Endothelial cell (in vitro differentiated cells): Measurements from ENCODE around the gene SMPD3. TPM values are rescaled to one million over a fixed set of nuclear protein-coding genes. Genes with fewer than 3 reads are reported as not detected.

Source experiments
- DNase-seq: peaks from one replicate; pipeline ENCODE4 v3.0.0; 2021; ENCODE audit warnings: low spot score
- H3K27ac Mint-ChIP-seq: one replicate; pipeline ENCODE4 v1.8.0; 2021; ENCODE audit warnings: mixed read lengths, inconsistent platforms; ENCODE audit not compliant: unreplicated experiment
- H3K27me3 Mint-ChIP-seq: one replicate; pipeline ENCODE4 v1.8.0; 2021; ENCODE audit warnings: mild to moderate bottlenecking, moderate library complexity, mixed read lengths, inconsistent platforms; ENCODE audit not compliant: unreplicated experiment
- H3K36me3 Mint-ChIP-seq: one replicate; pipeline ENCODE4 v1.8.0; 2021; ENCODE audit warnings: mild to moderate bottlenecking, low read depth, mixed read lengths, inconsistent platforms; ENCODE audit not compliant: unreplicated experiment
- H3K4me1 Mint-ChIP-seq: one replicate; pipeline ENCODE4 v1.8.0; 2021; ENCODE audit warnings: mild to moderate bottlenecking, mixed read lengths, inconsistent platforms; ENCODE audit not compliant: unreplicated experiment
- H3K4me3 Mint-ChIP-seq: one replicate; pipeline ENCODE4 v1.8.0; 2021; ENCODE audit warnings: mild to moderate bottlenecking, mixed read lengths, inconsistent platforms; ENCODE audit not compliant: unreplicated experiment
- H3K9me3 Mint-ChIP-seq: one replicate; pipeline ENCODE4 v1.8.0; 2021; ENCODE audit warnings: mixed read lengths, inconsistent platforms; ENCODE audit not compliant: unreplicated experiment
- total RNA-seq: library from RNA; stranded (reverse); fragmentation: NEBNext Ultra II Directional; extraction: Animal tissue kit (Norgen Biotek cat#: 25700); gene quantifications from one replicate; pipeline ENCODE4 v1.2.1, GENCODE V29; 2021; ENCODE audit not compliant: unreplicated experiment
- TF ChIP-seq, protein P1 (sequence below): fragments of 200-600 bp; sonication (generic); IDR thresholded peaks from one replicate; pipeline ENCODE4 v1.5.0; 2021; ENCODE audit warnings: antibody characterized with exemption; ENCODE audit not compliant: unreplicated experiment

The SMPD3 gene
- total RNA-seq, 1 donor from 2014 or later: not detected

- no peaks in the 10 kb centered on the region for H3K4me1 Mint-ChIP-seq
- no peak for DNase-seq
- no peak overlapping the region for H3K4me3 Mint-ChIP-seq
- no peak overlapping the region for H3K27ac Mint-ChIP-seq
- H3K36me3 Mint-ChIP-seq: no peaks in the 10 kb centered on the region
- no peaks in the 10 kb centered on the region for H3K9me3 Mint-ChIP-seq
- H3K27me3 Mint-ChIP-seq: peaks cover 4% of the 10 kb centered on the region
- TF ChIP-seq, protein P1, sequence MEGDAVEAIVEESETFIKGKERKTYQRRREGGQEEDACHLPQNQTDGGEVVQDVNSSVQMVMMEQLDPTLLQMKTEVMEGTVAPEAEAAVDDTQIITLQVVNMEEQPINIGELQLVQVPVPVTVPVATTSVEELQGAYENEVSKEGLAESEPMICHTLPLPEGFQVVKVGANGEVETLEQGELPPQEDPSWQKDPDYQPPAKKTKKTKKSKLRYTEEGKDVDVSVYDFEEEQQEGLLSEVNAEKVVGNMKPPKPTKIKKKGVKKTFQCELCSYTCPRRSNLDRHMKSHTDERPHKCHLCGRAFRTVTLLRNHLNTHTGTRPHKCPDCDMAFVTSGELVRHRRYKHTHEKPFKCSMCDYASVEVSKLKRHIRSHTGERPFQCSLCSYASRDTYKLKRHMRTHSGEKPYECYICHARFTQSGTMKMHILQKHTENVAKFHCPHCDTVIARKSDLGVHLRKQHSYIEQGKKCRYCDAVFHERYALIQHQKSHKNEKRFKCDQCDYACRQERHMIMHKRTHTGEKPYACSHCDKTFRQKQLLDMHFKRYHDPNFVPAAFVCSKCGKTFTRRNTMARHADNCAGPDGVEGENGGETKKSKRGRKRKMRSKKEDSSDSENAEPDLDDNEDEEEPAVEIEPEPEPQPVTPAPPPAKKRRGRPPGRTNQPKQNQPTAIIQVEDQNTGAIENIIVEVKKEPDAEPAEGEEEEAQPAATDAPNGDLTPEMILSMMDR: no peak
These were observed 27.2 kb downstream of the SMPD3 start for GRCh38 chr16:68421076-68421475.

DNA sequence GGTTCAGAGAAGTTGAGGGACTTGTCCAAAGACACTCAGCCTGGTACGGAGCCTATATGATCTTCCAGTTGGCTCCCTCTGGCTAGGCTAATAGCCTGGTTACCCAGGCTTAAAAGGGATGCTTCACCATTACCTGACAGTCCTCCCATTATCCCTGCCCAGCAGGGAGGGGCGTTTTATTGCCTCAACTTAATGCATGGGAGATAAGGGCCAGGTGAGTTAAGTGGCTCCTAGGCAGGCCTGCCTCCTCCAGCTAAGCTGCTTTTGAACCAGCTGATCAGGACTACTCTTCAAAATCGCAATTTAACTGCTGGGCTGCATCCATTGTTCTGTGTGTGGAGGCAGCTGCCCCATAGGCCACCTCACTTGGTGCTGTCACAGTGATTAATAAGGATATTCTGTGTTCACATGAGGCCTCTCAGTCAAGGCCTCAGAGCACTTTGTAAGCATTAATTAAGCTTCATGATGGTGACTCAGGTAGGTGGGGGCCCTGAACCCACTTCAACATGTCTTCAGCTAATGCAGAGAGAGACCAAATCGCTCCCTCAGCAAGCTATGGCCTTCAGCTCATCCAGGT is 27.9 kb downstream of the SMPD3 start:
- no peak overlapping the region for H3K27ac Mint-ChIP-seq
- no peaks in the 10 kb centered on the region for H3K36me3 Mint-ChIP-seq
- peaks cover 4% of the 10 kb centered on the region for H3K27me3 Mint-ChIP-seq
- H3K4me3 Mint-ChIP-seq: no peak overlapping the region
- no peaks in the 10 kb centered on the region for H3K9me3 Mint-ChIP-seq
- no peaks in the 10 kb centered on the region for H3K4me1 Mint-ChIP-seq
- no peak for DNase-seq
- TF ChIP-seq, protein P1: no peak

DNA sequence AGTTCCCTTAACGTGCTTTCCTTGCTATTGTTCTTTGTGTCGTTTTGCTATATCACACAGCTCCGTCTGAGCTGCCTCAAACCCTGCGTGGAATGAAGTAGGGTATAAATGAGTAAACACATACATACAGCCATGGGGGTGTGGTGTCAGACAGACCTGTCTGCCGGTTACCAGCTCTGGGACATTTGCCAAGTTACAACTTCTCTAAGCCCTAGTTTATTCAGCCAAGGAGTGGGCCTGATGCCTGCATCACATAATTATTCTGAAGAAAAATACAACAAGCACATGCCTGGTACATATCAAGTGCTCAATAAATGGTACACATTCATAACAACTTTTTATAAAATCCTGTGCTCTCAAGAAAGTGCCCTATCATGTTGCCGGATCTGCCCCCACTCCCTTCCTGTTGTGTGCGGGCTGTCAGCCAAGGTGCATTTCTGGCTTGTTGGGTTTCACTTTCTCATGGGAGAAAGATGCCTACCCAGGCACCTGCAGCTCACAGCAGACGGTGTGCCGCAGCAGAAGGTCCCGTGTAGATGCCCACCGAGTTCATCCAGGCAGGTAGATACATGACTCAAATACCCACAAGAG is 30.5 kb downstream of the SMPD3 start:
- DNase-seq: no peak
- Mint-ChIP-seq H3K4me3 (no peak overlapping the region), H3K36me3 (no peaks in the 10 kb centered on the region), H3K9me3 (no peaks in the 10 kb centered on the region), H3K4me1 (no peaks in the 10 kb centered on the region), H3K27me3 (peaks cover 2% of the 10 kb centered on the region), H3K27ac (no peak overlapping the region)
- TF ChIP-seq, protein P1: no peak

- H3K27ac Mint-ChIP-seq: no peak overlapping the region
- no peaks in the 10 kb centered on the region for H3K36me3 Mint-ChIP-seq
- H3K4me1 Mint-ChIP-seq: no peaks in the 10 kb centered on the region
- no peak overlapping the region for H3K4me3 Mint-ChIP-seq
- no peak for DNase-seq
- TF ChIP-seq, protein P1: no peak
- H3K27me3 Mint-ChIP-seq: peaks cover 2% of the 10 kb centered on the region
- no peaks in the 10 kb centered on the region for H3K9me3 Mint-ChIP-seq
These were observed 32.0 kb downstream of the SMPD3 start for GRCh38 chr16:68416057-68417046.
